IMR-90 (cell line): ENCODE data around the gene STIM1.

ENCODE experiments used
- BHLHE40 ChIP-seq: fragments of 150-350 bp; IDR thresholded peaks from 2 replicates; pipeline ENCODE4 v1.6.1; 2016; ENCODE audit warnings: mild to moderate bottlenecking, low read depth, low read length
- CEBPB ChIP-seq: IDR thresholded peaks from 2 replicates; pipeline ENCODE4 v1.6.1; 2012; ENCODE audit warnings: low read depth, low read length, improper control_type of control experiment
- CTCF ChIP-seq: conservative IDR thresholded peaks from 2 replicates; pipeline ENCODE4 v1.5.1; 2012; ENCODE audit warnings: mild to moderate bottlenecking, low read depth, low read length, improper control_type of control experiment
- ELK1 ChIP-seq: fragments of 150-350 bp; IDR thresholded peaks from 2 replicates; pipeline ENCODE4 v1.6.1; 2016; ENCODE audit warnings: low read depth, mild to moderate bottlenecking, low read length, moderate library complexity, borderline replicate concordance
- FOS ChIP-seq: fragments of 150-350 bp; IDR thresholded peaks from 2 replicates; pipeline ENCODE4 v1.6.1; 2016; ENCODE audit warnings: low read depth, low read length
- MAFK ChIP-seq: IDR thresholded peaks from 2 replicates; pipeline ENCODE4 v1.6.1; 2012; ENCODE audit warnings: low read depth, low read length, improper control_type of control experiment
- MAZ ChIP-seq: IDR thresholded peaks from 2 replicates; pipeline ENCODE4 v1.6.1; 2012; ENCODE audit warnings: low read depth, mild to moderate bottlenecking, low read length, improper control_type of control experiment, moderate library complexity, borderline replicate concordance
- MXI1 ChIP-seq: IDR thresholded peaks from 2 replicates; pipeline ENCODE4 v1.6.1; 2012; ENCODE audit warnings: low read depth, mild to moderate bottlenecking, low read length, moderate library complexity, borderline replicate concordance
- POLR2A ChIP-seq: IDR thresholded peaks from 2 replicates; pipeline ENCODE4 v1.6.1; 2012; ENCODE audit warnings: mild to moderate bottlenecking, low read depth, low read length
- RAD21 ChIP-seq: IDR thresholded peaks from 2 replicates; pipeline ENCODE4 v1.6.1; 2012; ENCODE audit warnings: low read length, improper control_type of control experiment
- RCOR1 ChIP-seq: IDR thresholded peaks from 2 replicates; pipeline ENCODE4 v1.6.1; 2012; ENCODE audit warnings: mild to moderate bottlenecking, low read length, improper control_type of control experiment; ENCODE audit not compliant: insufficient replicate concordance
- SMC3 ChIP-seq: fragments of 150-350 bp; IDR thresholded peaks from 2 replicates; pipeline ENCODE4 v1.6.1; 2016; ENCODE audit warnings: low read depth, mild to moderate bottlenecking, antibody characterized with exemption, low read length, moderate library complexity
- TF ChIP-seq, protein P1 (sequence below): fragments of 150-350 bp; IDR thresholded peaks from 2 replicates; pipeline ENCODE4 v1.6.1; 2017; ENCODE audit warnings: mild to moderate bottlenecking, antibody characterized with exemption, low read length, low read depth

DNA sequence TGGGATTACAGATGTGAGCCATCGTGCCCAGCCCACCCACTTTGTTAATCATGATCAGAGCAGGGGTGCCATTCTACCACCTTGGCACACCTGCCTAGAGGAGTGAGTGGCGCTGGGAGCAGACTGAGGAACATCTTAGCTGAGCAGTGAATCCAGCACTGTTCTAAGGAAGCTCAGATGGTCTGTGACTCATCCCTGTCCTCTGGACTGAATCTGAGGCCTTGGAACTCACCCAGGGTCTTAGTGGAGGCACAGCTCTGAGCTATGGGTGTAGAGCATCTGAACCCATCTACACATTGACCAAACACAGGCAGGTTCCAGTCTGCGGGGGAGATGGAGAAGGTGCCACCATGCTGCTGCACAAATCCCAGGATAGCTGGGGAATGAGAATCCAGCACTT lies 32.2 kb upstream of the STIM1 start:
- TF ChIP-seq MAZ (no peak), CTCF (no peak), RCOR1 (no peak), SMC3 (no peak), POLR2A (no peak), CEBPB (no peak), BHLHE40 (no peak), MXI1 (no peak), MAFK (no peak), RAD21 (no peak), FOS (0 out of 2 replicates have a peak, but pooled peaks have one; percentile 16), ELK1 (no peak)
- TF ChIP-seq, protein P1, sequence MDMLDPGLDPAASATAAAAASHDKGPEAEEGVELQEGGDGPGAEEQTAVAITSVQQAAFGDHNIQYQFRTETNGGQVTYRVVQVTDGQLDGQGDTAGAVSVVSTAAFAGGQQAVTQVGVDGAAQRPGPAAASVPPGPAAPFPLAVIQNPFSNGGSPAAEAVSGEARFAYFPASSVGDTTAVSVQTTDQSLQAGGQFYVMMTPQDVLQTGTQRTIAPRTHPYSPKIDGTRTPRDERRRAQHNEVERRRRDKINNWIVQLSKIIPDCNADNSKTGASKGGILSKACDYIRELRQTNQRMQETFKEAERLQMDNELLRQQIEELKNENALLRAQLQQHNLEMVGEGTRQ = no peak
